ENCODE measurements around the gene TOR4A. TPM values are rescaled to one million over a fixed set of nuclear protein-coding genes. Genes with fewer than 3 reads are reported as not detected.

The TOR4A gene
- total RNA-seq, 1 donor from 2014 or later = 3.5 TPM

DNA sequence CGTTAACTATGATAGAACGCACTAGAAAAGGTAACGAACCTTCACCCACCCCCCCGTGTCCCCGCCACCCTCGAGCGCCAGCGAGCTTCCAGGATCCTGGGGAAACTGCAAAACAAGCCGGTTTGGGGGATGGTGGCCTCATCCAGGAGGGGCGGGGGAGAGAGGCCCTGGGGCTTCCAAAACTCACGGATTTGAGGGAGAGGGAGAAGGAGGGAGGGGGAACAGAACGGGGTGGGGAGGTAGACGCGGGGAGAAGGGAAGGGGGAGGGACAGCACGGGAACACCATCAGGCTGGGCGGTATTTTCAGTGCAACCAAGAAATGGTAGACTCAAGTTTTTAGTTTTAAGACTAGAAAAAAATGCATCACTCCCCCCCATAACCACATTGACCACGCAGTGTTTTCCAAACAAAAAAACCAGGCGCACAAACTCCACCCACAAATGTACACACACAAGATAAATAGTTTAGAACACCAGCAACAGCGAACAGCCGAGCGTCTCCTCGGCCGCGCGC, 23.1 kb downstream of the TOR4A start:
- Mint-ChIP-seq H3K36me3 (ENCODE audit: low read depth) (no peaks in the 10 kb centered on the region), H3K27me3 (ENCODE audit: low read depth) (peaks cover 2% of the 10 kb centered on the region), H3K4me3 (ENCODE audit: unreplicated experiment) (peak overlapping the region; percentile 73), H3K9me3 (ENCODE audit: low read depth) (no peaks in the 10 kb centered on the region), H3K4me1 (ENCODE audit: low read depth) (peaks cover 30% of the 10 kb centered on the region), H3K27ac (ENCODE audit: unreplicated experiment) (peak overlapping the region; percentile 47)
- no peak for TF ChIP-seq CTCF (IDR thresholded peaks at IDR 0.05)
- DNase-seq (ENCODE audit: low spot score) = no peak

- Mint-ChIP-seq H3K4me3 (ENCODE audit: unreplicated experiment) (peak overlapping the region; percentile 74), H3K9me3 (ENCODE audit: low read depth) (no peaks in the 10 kb centered on the region), H3K4me1 (ENCODE audit: low read depth) (peaks cover 30% of the 10 kb centered on the region), H3K27ac (ENCODE audit: unreplicated experiment) (peak overlapping the region; percentile 47), H3K27me3 (ENCODE audit: low read depth) (peaks cover 2% of the 10 kb centered on the region), H3K36me3 (ENCODE audit: low read depth) (no peaks in the 10 kb centered on the region)
- TF ChIP-seq CTCF (IDR thresholded peaks at IDR 0.05) = peak; percentile 72
- DNase-seq (ENCODE audit: low spot score) = no peak
Observed at GRCh38 chr9:137301081-137301947, 23.8 kb downstream of the TOR4A start.

GRCh38 chr9:137302118-137302448, 24.6 kb downstream of the TOR4A start, which contains the start of gene NRARP:
TSS of gene NRARP (minus strand) at chr9:137302271. CDS start at chr9:137301928, 343 bp downstream.
- H3K9me3 Mint-ChIP-seq (ENCODE audit: low read depth) = no peaks in the 10 kb centered on the region
- DNase-seq (ENCODE audit: low spot score) = no peak
- H3K4me1 Mint-ChIP-seq (ENCODE audit: low read depth) = peaks cover 23% of the 10 kb centered on the region
- peak within 1 kb of the TSS; percentile 74 for H3K4me3 Mint-ChIP-seq (ENCODE audit: unreplicated experiment)
- no peaks in the 10 kb centered on the region for H3K27me3 Mint-ChIP-seq (ENCODE audit: low read depth)
- TF ChIP-seq CTCF (IDR thresholded peaks at IDR 0.05) = no peak
- no peaks in the 10 kb centered on the region for H3K36me3 Mint-ChIP-seq (ENCODE audit: low read depth)
- H3K27ac Mint-ChIP-seq (ENCODE audit: unreplicated experiment) = peak within 1 kb of the TSS; percentile 22

DNA sequence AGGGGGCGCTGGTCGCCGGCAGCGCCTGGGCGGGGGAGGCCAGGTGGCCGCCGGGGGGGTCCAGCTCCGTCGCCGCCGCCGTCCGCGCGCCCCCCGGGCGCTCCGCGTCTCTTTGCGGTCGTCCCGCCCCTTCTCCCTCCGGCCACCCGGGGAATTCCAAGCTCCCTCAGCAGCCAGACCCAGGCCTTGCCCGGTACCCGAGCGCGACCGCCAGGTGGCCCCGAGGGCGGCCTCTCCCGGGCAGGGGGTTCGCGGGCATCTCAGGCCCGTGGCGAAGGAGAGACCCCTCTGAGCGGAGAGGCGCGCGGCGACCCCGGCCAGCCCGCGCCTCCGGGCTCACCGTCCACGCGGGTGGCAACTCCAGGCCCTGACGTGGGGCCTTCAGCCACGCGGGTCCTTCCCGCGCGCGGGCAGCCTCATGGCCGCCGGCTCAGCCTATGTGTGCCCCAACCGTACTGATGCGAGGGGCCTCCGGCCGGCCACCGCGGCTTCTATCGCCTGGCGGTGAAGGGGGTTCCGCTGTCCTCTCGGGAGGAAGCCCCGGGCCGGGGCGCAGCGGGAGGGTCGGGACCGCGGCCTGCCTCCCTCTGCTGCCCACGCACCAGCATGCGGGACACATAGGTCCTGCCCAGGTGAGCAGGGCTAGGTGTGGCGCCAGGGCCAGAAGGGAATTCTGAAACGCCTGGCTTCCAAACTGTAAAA, 25.1 kb downstream of the TOR4A start:
- Mint-ChIP-seq H3K4me1 (ENCODE audit: low read depth) (peaks cover 22% of the 10 kb centered on the region), H3K27me3 (ENCODE audit: low read depth) (no peaks in the 10 kb centered on the region), H3K36me3 (ENCODE audit: low read depth) (no peaks in the 10 kb centered on the region), H3K4me3 (ENCODE audit: unreplicated experiment) (no peak overlapping the region), H3K27ac (ENCODE audit: unreplicated experiment) (no peak overlapping the region), H3K9me3 (ENCODE audit: low read depth) (no peaks in the 10 kb centered on the region)
- DNase-seq (ENCODE audit: low spot score) = no peak
- peak; percentile 79 for TF ChIP-seq CTCF (IDR thresholded peaks at IDR 0.05)

GRCh38 chr9:137303151-137303892, 25.8 kb downstream of the TOR4A start:
- Mint-ChIP-seq H3K27ac (ENCODE audit: unreplicated experiment) (no peak overlapping the region), H3K36me3 (ENCODE audit: low read depth) (no peaks in the 10 kb centered on the region), H3K9me3 (ENCODE audit: low read depth) (no peaks in the 10 kb centered on the region), H3K27me3 (ENCODE audit: low read depth) (no peaks in the 10 kb centered on the region), H3K4me3 (ENCODE audit: unreplicated experiment) (no peak overlapping the region), H3K4me1 (ENCODE audit: low read depth) (peaks cover 22% of the 10 kb centered on the region)
- peak; percentile 68 for DNase-seq (ENCODE audit: low spot score)
- TF ChIP-seq CTCF (IDR thresholded peaks at IDR 0.05) = no peak
